PC-3 (cell line): ENCODE measurements around the gene RPLP2. TPM values are rescaled to one million over a fixed set of nuclear protein-coding genes. Genes with fewer than 3 reads are reported as not detected.

Experiments
- ATAC-seq: fragments of 200-7000 bp; cut with Tn5 transposase; 2 replicates; pipeline ENCODE4 v1.9.1; 2020; ENCODE audit warnings: mild to moderate bottlenecking, moderate library complexity
- BruUV-seq: library from RNA; stranded (reverse); fragments of 400-500 nt; replicated peaks from 2 replicates; lab custom pipeline; 2021; lab: Mats Ljungman, UMichigan
- CTCF ChIA-PET: fragments of 300-600 bp; sonication (Branson Sonifier 250); formaldehyde crosslinking; loops from one replicate; lab custom pipeline; 2022; ENCODE audit warnings: antibody characterized with exemption; lab: Charles Lee
- POLR2A ChIA-PET: fragments of 300-600 bp; sonication (Branson Sonifier 250); formaldehyde crosslinking; loops from one replicate; lab custom pipeline; 2022; ENCODE audit warnings: antibody characterized with exemption; ENCODE audit not compliant: unreplicated experiment; lab: Charles Lee
- DNase-seq: peaks from one replicate; pipeline ENCODE4 v3.0.0-alpha.2; 2015
- H2AFZ ChIP-seq: fragments of 300-600 bp; sonication (generic); 2 replicates; pipeline ENCODE4 v1.6.0; 2016; ENCODE audit warnings: antibody characterized with exemption, low read length
- H3F3A ChIP-seq: fragments of 300-600 bp; sonication (generic); one replicate; pipeline ENCODE4 v1.6.0; 2017; ENCODE audit warnings: antibody characterized with exemption, low read length, control low read depth, mild to moderate bottlenecking; ENCODE audit not compliant: unreplicated experiment
- H3K27ac ChIP-seq: fragments of 300-600 bp; sonication (generic); 2 replicates; pipeline ENCODE4 v1.5.1; 2016; ENCODE audit warnings: mild to moderate bottlenecking, low read length
- H3K27me3 ChIP-seq: fragments of 300-600 bp; sonication (generic); 2 replicates; pipeline ENCODE4 v1.6.1; 2016; ENCODE audit warnings: low read length, mixed read lengths
- H3K36me3 ChIP-seq: fragments of 300-600 bp; sonication (generic); 2 replicates; pipeline ENCODE4 v1.6.1; 2016; ENCODE audit warnings: low read depth, mixed run types, low read length, mixed read lengths
- H3K4me1 ChIP-seq: fragments of 300-600 bp; sonication (generic); 2 replicates; pipeline ENCODE4 v1.5.1; 2016; ENCODE audit warnings: low read length; ENCODE audit not compliant: insufficient read depth
- H3K4me2 ChIP-seq: fragments of 300-600 bp; sonication (generic); 2 replicates; pipeline ENCODE4 v1.6.0; 2016; ENCODE audit warnings: low read length
- H3K4me3 ChIP-seq: fragments of 300-600 bp; sonication (generic); 2 replicates; pipeline ENCODE4 v1.5.1; 2016; ENCODE audit warnings: mild to moderate bottlenecking, low read length, mixed read lengths
- H3K79me2 ChIP-seq: fragments of 300-600 bp; sonication (generic); 2 replicates; pipeline ENCODE4 v1.6.1; 2017; ENCODE audit warnings: low read length, mixed read lengths
- H3K9ac ChIP-seq: fragments of 300-600 bp; sonication (generic); 2 replicates; pipeline ENCODE4 v1.6.0; 2016; ENCODE audit warnings: mild to moderate bottlenecking, low read length
- H3K9me2 ChIP-seq: fragments of 300-600 bp; sonication (generic); replicated peaks from 2 replicates; pipeline ENCODE4 v1.6.1; 2016; ENCODE audit warnings: mixed run types, low read length, mixed read lengths
- H3K9me3 ChIP-seq: fragments of 300-600 bp; sonication (generic); 2 replicates; pipeline ENCODE4 v1.6.1; 2016; ENCODE audit warnings: low read length, mixed read lengths
- H4K20me1 ChIP-seq: fragments of 300-600 bp; sonication (generic); 2 replicates; pipeline ENCODE4 v1.6.1; 2016; ENCODE audit warnings: low read length, mixed read lengths
- CTCF ChIP-seq: fragments of 300-600 bp; sonication (generic); conservative IDR thresholded peaks from 2 replicates; pipeline ENCODE4 v1.5.1; 2017; ENCODE audit warnings: antibody characterized with exemption, low read depth, mild to moderate bottlenecking, low read length
- EZH2 ChIP-seq: fragments of 300-600 bp; sonication (generic); IDR thresholded peaks from one replicate; pipeline ENCODE4 v1.6.1; 2017; ENCODE audit warnings: antibody characterized with exemption, mild to moderate bottlenecking, low read length; ENCODE audit not compliant: unreplicated experiment
- EZH2phosphoT487 ChIP-seq: fragments of 300-600 bp; sonication (generic); IDR thresholded peaks from 2 replicates; pipeline ENCODE4 v1.6.1; 2018; ENCODE audit warnings: mild to moderate bottlenecking, antibody characterized with exemption, low read length, borderline replicate concordance
- intact Hi-C: fragments of 100-400 bp; cut with micrococcal nuclease; formaldehyde crosslinking; loops from 2 replicates; pipeline ENCODE4 v1.9.0; 2023
- total RNA-seq: library from RNA; depleted of rRNA; stranded (reverse); fragments of >200 nt; gene quantifications from 2 replicates; pipeline ENCODE4 v1.2.3, GENCODE V29; 2014

RPLP2 gene
- total RNA-seq, 1 experiment from 2014 or later, result 897 TPM

- Histone ChIP-seq H3K4me1 (no peaks in the 10 kb centered on the region), H3K4me3 (no peak overlapping the region), H3K4me2 (no peak overlapping the region), H3K9ac (no peak overlapping the region), H3K27me3 (no peaks in the 10 kb centered on the region), H3K27ac (no peak overlapping the region), H4K20me1 (no peaks in the 10 kb centered on the region), H3K79me2 (0 out of 2 replicates have a peak, but pooled peaks cover 5% of the 10 kb centered on the region), H3F3A (no peaks in the 10 kb centered on the region), H3K9me2 (no peaks in the 10 kb centered on the region), H2AFZ (no peak overlapping the region), H3K9me3 (no peaks in the 10 kb centered on the region), H3K36me3 (no peaks in the 10 kb centered on the region; the same call in 1 of the 2 replicates)
- ATAC-seq, result no peak
- intact Hi-C loops, result no loop called here
- no peak for DNase-seq
- TF ChIP-seq EZH2 (no peak), EZH2phosphoT487 (no peak), CTCF (no peak)
- ChIA-PET CTCF (no interaction called here), POLR2A (no interaction called here)
- no TSS peak for BruUV-seq
Observed at GRCh38 chr11:852762-853161, 43.0 kb downstream of the RPLP2 start.

GRCh38 chr11:853682-854448 is 44.1 kb downstream of the RPLP2 start:
- no peak overlapping the region for H3K27ac ChIP-seq
- no peak overlapping the region for H2AFZ ChIP-seq
- H3K4me2 ChIP-seq, result no peak overlapping the region
- ATAC-seq (no peak), DNase-seq (no peak)
- no peaks in the 10 kb centered on the region for H3K9me3 ChIP-seq
- ChIA-PET POLR2A (no interaction called here), CTCF (no interaction called here)
- no peaks in the 10 kb centered on the region for H3K79me2 ChIP-seq
- H3K9me2 ChIP-seq, result no peaks in the 10 kb centered on the region
- no peaks in the 10 kb centered on the region for H3F3A ChIP-seq
- no peaks in the 10 kb centered on the region for H3K4me1 ChIP-seq
- no peak overlapping the region for H3K4me3 ChIP-seq
- TF ChIP-seq CTCF (no peak), EZH2phosphoT487 (no peak), EZH2 (no peak)
- H4K20me1 ChIP-seq, result no peaks in the 10 kb centered on the region
- no peak overlapping the region for H3K9ac ChIP-seq
- no peaks in the 10 kb centered on the region for H3K27me3 ChIP-seq
- no TSS peak for BruUV-seq
- intact Hi-C loops, result no loop called here
- no peaks in the 10 kb centered on the region for H3K36me3 ChIP-seq

- no peaks in the 10 kb centered on the region for H4K20me1 ChIP-seq
- no peaks in the 10 kb centered on the region for H3K9me2 ChIP-seq
- H3F3A ChIP-seq, result no peaks in the 10 kb centered on the region
- DNase-seq, result no peak
- no TSS peak for BruUV-seq
- no peak overlapping the region for H3K4me2 ChIP-seq
- H3K79me2 ChIP-seq, result no peaks in the 10 kb centered on the region
- no peak overlapping the region for H3K9ac ChIP-seq
- ATAC-seq, result no peak
- H2AFZ ChIP-seq, result no peak overlapping the region
- H3K9me3 ChIP-seq, result no peaks in the 10 kb centered on the region
- no peaks in the 10 kb centered on the region for H3K4me1 ChIP-seq
- TF ChIP-seq CTCF, result no peak
- TF ChIP-seq EZH2phosphoT487, result no peak
- TF ChIP-seq EZH2, result no peak
- no peak overlapping the region for H3K27ac ChIP-seq
- CTCF ChIA-PET, result no interaction called here
- no peaks in the 10 kb centered on the region for H3K27me3 ChIP-seq
- POLR2A ChIA-PET, result no interaction called here
- H3K4me3 ChIP-seq, result no peak overlapping the region
- intact Hi-C loops, result no loop called here
- H3K36me3 ChIP-seq, result no peaks in the 10 kb centered on the region
Observed at GRCh38 chr11:854601-855329, 45.0 kb downstream of the RPLP2 start.
